ENCODE results near the gene NCAM2.

NCAM2 gene

DNA sequence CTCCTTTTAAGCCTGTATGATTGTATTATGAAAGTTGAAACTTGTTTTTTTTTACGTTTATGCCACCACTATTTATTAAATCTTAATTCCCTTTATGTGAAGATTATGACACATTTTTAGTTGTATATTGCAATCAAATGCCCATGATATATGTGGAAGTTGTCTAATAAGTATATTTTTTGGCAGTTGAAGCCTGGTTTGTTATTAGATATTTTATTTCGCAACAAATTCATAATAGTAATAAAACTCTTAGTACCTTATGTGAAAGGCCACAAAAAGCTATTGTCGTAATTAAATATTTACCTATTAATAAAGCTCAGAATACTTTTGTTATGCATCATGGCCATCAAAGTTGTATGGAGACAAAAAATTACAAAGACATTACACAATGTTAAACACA is 386.8 kb downstream of the NCAM2 start:
- Histone ChIP-seq H3K9ac (ENCODE audit: low read length) (no peak overlapping the region), H3K9me3 (ENCODE audit: low read length) (no peaks in the 10 kb centered on the region), H3K9me2 (ENCODE audit: low read depth, low read length) (no peaks in the 10 kb centered on the region), H4K20me1 (ENCODE audit: insufficient read depth, low read length) (no peaks in the 10 kb centered on the region), H3K4me2 (ENCODE audit: low read length) (no peak overlapping the region), H3K36me3 (ENCODE audit: insufficient read depth, low read length) (no peaks in the 10 kb centered on the region), H2AFZ (ENCODE audit: low read length) (no peak overlapping the region), H3K27me3 (ENCODE audit: insufficient read depth, low read length) (no peaks in the 10 kb centered on the region), H3F3A (ENCODE audit: insufficient read depth, low read length) (no peaks in the 10 kb centered on the region), H3K79me2 (ENCODE audit: insufficient read depth, low read length) (no peaks in the 10 kb centered on the region), H3K4me1 (ENCODE audit: insufficient read depth, low read length, severe bottlenecking) (no peaks in the 10 kb centered on the region), H3K4me3 (ENCODE audit: low read depth, low read length, poor library complexity, severe bottlenecking) (no peak overlapping the region), H3K27ac (ENCODE audit: low read depth, low read length, poor library complexity, severe bottlenecking) (no peak overlapping the region)
- TF ChIP-seq, protein P1, sequence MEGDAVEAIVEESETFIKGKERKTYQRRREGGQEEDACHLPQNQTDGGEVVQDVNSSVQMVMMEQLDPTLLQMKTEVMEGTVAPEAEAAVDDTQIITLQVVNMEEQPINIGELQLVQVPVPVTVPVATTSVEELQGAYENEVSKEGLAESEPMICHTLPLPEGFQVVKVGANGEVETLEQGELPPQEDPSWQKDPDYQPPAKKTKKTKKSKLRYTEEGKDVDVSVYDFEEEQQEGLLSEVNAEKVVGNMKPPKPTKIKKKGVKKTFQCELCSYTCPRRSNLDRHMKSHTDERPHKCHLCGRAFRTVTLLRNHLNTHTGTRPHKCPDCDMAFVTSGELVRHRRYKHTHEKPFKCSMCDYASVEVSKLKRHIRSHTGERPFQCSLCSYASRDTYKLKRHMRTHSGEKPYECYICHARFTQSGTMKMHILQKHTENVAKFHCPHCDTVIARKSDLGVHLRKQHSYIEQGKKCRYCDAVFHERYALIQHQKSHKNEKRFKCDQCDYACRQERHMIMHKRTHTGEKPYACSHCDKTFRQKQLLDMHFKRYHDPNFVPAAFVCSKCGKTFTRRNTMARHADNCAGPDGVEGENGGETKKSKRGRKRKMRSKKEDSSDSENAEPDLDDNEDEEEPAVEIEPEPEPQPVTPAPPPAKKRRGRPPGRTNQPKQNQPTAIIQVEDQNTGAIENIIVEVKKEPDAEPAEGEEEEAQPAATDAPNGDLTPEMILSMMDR (IDR thresholded peaks at IDR 0.05; ENCODE audit: low read length) = no peak
- no peak for TF ChIP-seq EZH2 (IDR thresholded peaks at IDR 0.05; ENCODE audit: borderline replicate concordance, low read length)

DNA sequence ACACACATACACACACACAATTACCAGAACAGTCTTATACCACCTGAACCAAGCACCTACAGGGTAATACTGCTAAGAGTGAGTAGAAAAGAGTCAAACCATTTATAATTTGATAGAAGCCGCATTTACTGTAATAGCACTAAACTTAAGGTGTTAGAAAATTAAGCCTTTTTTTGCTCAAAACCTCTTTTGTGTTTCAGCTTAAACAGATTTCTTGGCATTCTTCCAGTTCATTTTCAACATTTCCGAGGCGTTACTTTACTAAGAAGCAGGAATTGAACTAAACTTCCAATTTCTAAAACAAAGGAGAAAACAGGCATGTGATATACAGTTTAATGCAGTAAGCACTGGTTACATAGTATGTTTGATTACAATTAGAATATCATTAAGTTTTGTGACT is 387.2 kb downstream of the NCAM2 start:
- Histone ChIP-seq H3K9me2 (ENCODE audit: low read depth, low read length) (no peaks in the 10 kb centered on the region), H2AFZ (ENCODE audit: low read length) (no peak overlapping the region), H3K27ac (ENCODE audit: low read depth, low read length, poor library complexity, severe bottlenecking) (no peak overlapping the region), H3K27me3 (ENCODE audit: insufficient read depth, low read length) (no peaks in the 10 kb centered on the region), H3K4me2 (ENCODE audit: low read length) (no peak overlapping the region), H3K36me3 (ENCODE audit: insufficient read depth, low read length) (no peaks in the 10 kb centered on the region), H3K4me3 (ENCODE audit: low read depth, low read length, poor library complexity, severe bottlenecking) (no peak overlapping the region), H3K79me2 (ENCODE audit: insufficient read depth, low read length) (no peaks in the 10 kb centered on the region), H3K9me3 (ENCODE audit: low read length) (no peaks in the 10 kb centered on the region), H3F3A (ENCODE audit: insufficient read depth, low read length) (no peaks in the 10 kb centered on the region), H3K9ac (ENCODE audit: low read length) (no peak overlapping the region), H4K20me1 (ENCODE audit: insufficient read depth, low read length) (no peaks in the 10 kb centered on the region), H3K4me1 (ENCODE audit: insufficient read depth, low read length, severe bottlenecking) (no peaks in the 10 kb centered on the region)
- no peak for TF ChIP-seq EZH2 (IDR thresholded peaks at IDR 0.05; ENCODE audit: borderline replicate concordance, low read length)
- TF ChIP-seq, protein P1 (IDR thresholded peaks at IDR 0.05; ENCODE audit: low read length) = no peak

DNA sequence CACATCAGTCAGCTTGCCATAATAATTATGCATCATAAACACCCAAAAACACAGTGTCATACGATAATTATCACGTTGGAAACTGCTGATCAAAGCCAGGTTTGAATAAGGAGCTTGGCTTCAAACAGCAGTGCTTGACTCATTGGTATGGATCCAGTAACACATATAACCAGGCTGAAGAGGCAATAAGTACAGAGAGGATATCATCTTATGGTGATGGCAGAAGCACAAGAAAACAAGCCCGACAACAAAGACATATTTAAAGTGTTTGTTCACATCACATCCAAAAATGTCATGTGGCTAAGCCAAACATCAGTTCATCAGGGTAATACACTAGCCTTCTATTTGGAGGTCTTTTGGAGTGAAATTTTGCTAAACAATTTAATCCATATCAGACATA is 389.7 kb downstream of the NCAM2 start:
- no peaks in the 10 kb centered on the region for H3K36me3 ChIP-seq (ENCODE audit: insufficient read depth, low read length)
- H3K9me3 ChIP-seq (ENCODE audit: low read length) = no peaks in the 10 kb centered on the region

More for the DNA sequence above, 389.7 kb downstream of the NCAM2 start:
- Histone ChIP-seq H3K27me3 (ENCODE audit: insufficient read depth, low read length) (no peaks in the 10 kb centered on the region), H3K27ac (ENCODE audit: low read depth, low read length, poor library complexity, severe bottlenecking) (no peak overlapping the region), H3K9ac (ENCODE audit: low read length) (no peak overlapping the region), H3K9me2 (ENCODE audit: low read depth, low read length) (no peaks in the 10 kb centered on the region), H2AFZ (ENCODE audit: low read length) (no peak overlapping the region), H4K20me1 (ENCODE audit: insufficient read depth, low read length) (no peaks in the 10 kb centered on the region), H3K4me1 (ENCODE audit: insufficient read depth, low read length, severe bottlenecking) (no peaks in the 10 kb centered on the region), H3K79me2 (ENCODE audit: insufficient read depth, low read length) (no peaks in the 10 kb centered on the region), H3F3A (ENCODE audit: insufficient read depth, low read length) (no peaks in the 10 kb centered on the region), H3K4me3 (ENCODE audit: low read depth, low read length, poor library complexity, severe bottlenecking) (no peak overlapping the region), H3K4me2 (ENCODE audit: low read length) (no peak overlapping the region)
- TF ChIP-seq EZH2 (IDR thresholded peaks at IDR 0.05; ENCODE audit: borderline replicate concordance, low read length) = no peak
- TF ChIP-seq, protein P1 (IDR thresholded peaks at IDR 0.05; ENCODE audit: low read length) = no peak

Data from OCI-LY1 (cell line).